H1 (cell line): ENCODE measurements around the gene APOL6.

Experiments used
- EP300 ChIP-seq, 2 experiments: IDR thresholded peaks; 1 replicate in 1 of 2; 2 replicates in 1 of 2; pipeline ENCODE4 v1.6.1; 2011 to 2012; ENCODE audit warnings: low read depth in 2 of 2, low read length in 2 of 2, mild to moderate bottlenecking in 2 of 2, borderline replicate concordance in 1 of 2, inconsistent platforms in 1 of 2, moderate library complexity in 1 of 2
- HDAC2 ChIP-seq, 2 experiments: fragments of 300-600 bp in 1 of 2; sonication (generic) in 1 of 2; IDR thresholded peaks; 2 replicates each; pipeline ENCODE4 v1.6.1; 2011 to 2012; ENCODE audit warnings: low read depth in 2 of 2, low read length in 2 of 2, mild to moderate bottlenecking in 2 of 2, moderate library complexity in 2 of 2, borderline replicate concordance in 1 of 2, inconsistent platforms in 1 of 2
- POLR2AphosphoS5 ChIP-seq: IDR thresholded peaks from 2 replicates; pipeline ENCODE4 v1.6.1; 2011; ENCODE audit warnings: low read depth, low read length
- RXRA ChIP-seq: IDR thresholded peaks from 2 replicates; pipeline ENCODE4 v1.6.1; 2011; ENCODE audit warnings: low read depth, mild to moderate bottlenecking, low read length, moderate library complexity; ENCODE audit not compliant: insufficient read depth

GRCh38 chr22:35653824-35654223, 5.6 kb downstream of the APOL6 start:
- TF ChIP-seq RXRA = no peak
- no peak for TF ChIP-seq POLR2AphosphoS5
- TF ChIP-seq HDAC2 (IDR thresholded peaks at IDR 0.05; ENCODE audit: borderline replicate concordance in 1 of 2, low read depth in 2 of 2, low read length in 2 of 2) = no peak
- no peak for TF ChIP-seq EP300 (IDR thresholded peaks at IDR 0.05; ENCODE audit: borderline replicate concordance in 1 of 2, low read depth in 2 of 2, low read length in 2 of 2)
